Activated CD8-positive, alpha-beta memory T cell treated with anti-CD3 and anti-CD28 coated beads, Interleukin-2, amount 50 U/mL, for 48 hours (primary cell): Measurements from ENCODE around the gene DNAJB1.

Experiments used
- DNase-seq: peaks from one replicate; pipeline ENCODE4 v3.0.0-alpha.2; 2020

DNAJB1 gene

DNA sequence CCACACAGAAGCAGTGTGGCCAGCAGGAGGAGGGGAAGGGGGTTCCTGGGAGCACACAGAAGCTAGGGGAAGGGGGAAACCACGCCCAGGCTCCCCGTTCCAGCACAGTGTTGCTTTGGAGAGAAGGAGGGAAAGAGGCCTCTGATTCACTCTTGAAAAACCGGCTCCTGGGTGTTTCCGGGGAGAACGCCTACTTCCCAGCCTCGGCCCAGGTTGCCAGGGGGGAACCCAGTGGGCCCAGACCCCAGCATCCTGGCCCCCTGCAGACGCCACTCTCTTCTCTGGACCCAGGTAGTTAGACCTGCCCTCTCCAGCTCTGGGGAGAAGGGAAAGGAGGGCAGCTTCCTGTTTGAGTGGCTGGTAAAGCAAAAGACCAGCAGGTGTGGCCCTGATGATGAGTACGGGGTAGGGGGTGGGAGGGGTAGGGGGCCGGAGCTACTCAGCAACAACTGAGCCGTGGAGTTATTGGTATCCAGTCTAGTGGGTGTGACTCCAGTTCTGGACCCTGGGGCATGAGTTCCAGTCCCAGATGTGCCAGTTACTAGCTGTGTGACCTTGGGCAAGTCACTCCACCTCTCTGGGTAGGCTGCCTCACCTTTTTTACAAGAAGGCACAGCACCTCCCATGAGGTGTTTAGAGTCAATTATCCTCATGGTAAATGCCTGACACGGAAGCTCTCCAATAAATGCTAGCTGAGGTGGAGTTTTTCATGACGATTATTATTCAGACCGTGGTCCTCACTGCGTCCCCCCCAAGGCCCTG, 23.1 kb downstream of the DNAJB1 start:
- peak; percentile 53 for DNase-seq

DNA sequence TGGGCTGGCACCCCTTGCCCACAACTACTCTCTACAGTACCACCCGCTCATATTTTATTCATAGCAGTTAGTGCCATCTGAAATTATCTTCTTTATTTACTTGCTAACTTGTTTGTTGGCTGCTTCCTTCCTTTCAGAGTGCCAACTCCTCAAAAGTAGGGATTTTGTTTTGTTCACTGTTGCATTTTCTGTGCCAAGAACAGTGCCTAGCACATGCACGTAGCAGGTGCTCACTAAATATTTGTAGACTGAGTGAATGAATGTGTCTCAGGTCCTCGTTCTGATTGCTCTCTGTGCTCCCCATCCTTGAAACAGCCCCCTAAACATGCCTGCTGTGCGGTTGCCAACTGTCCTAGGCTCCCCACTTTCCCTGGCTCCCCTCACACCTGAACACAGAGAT, 23.8 kb downstream of the DNAJB1 start:
- DNase-seq = no peak

DNA sequence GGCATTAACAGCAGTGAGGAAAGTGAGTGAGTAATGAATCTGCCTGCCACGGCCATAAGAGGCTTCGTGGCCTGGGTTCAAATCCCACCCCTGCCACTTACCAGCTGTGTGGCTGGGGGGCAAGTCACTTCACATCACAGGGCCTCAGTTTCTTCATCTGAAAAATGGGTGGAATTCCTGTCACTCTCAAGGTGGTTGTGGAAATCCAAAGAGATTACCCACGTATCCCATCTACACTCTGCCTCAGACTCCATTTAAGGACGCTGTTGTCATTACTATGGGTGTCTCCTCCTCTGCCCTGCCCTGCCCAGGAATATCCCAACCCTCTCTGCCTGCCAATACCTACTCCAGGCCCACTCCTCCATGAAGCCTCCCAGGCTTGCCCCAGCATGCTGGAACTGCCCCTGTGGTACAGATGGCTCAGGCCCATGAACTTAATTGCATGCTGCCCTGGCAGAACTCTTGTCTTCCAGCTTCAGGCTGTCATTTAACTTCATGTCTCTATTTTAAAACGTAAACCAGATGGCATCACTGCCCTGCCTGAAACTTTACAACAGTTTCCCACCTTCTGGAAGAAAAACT, 25.4 kb downstream of the DNAJB1 start:
- no peak for DNase-seq

DNA sequence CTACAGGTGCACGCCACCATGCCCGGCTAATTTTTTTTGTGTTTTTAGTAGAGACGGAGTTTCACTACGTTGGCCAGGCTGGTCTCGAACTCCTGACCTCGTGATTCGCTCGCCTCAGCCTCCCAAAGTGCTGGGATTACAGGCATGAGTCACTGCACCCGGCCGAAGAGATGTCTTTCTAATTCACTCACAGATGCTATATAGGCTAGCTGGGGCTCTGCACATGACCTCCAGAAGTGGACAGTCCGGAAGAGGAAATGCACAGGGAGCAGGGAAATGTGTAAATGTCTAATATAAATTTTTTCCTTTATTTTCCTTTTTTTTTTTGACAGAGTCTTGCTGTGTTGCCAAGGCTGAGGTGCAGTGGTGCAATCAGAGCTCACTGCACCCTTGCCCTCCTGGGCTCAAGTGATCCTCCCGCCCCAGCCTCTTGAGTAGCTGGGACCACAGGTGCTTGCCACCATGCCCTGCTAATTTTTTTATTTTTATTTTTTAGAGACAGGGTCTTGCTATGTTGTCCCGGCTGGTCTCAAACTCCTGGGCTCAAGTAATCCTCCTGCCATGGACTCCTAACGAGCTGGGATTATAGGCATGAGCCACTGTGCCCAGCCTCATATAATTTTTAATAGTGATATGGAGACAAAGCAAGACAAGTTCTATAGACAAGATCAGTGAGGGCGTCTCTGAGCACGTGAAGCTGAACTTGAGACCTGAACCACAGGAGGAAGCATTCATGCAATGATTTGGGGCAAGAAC, 30.6 kb downstream of the DNAJB1 start:
- no peak for DNase-seq

DNA sequence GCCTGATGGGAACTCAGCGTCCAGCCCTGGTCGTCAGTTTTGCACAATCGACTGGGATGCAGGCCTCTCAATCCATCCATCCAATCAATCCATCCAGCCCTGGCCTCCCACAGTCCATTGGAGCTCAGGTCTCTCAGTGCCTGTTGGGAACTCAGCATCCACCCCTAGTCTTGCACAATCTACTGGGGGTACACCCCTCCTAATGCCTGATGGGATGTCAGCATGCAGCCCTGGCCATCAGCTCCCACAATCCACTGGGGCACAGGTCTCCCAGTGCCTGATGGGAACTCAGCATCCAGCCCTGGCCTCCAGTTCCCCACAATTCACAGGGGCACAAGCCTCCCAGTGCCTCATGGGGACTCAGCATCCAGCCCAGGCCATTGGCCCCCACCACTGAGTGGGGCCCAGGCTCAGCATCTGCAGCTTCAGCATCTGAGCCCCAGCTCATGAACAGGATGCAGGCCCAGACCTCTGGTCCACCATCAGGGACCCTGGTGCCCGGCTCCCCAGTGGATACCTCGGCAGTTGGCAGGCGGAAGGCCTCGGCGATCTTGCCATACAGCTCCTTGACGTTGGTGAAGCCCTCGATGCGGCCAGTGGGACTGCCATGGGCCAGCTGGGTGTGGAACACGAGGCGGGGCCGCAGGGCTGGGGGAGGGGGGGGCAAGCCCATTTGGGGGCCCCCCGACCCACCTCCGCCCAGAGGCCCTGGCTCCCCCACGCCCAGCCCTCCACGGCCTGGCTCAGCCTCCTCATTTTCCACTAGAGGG, 35.8 kb downstream of the DNAJB1 start:
- DNase-seq = no peak

DNA sequence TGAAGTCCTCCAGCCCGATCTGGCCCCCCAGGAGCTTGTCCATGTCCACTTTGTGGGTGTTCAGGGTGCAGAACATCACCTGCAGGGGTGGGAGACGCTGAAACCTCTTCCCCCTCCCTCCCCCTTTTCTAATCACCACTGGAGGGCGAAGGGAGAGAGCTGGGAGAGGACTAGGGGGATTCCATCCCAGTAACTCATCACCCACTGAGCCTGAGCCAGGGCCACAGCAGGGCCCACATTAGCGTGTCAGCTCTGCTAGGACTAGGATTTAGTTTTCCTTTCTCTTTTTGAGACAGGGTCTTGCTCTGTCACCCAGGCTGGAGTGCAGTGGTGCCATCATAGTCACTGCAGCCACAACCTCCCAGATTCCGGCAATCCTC, 37.5 kb downstream of the DNAJB1 start:
- DNase-seq = no peak

DNA sequence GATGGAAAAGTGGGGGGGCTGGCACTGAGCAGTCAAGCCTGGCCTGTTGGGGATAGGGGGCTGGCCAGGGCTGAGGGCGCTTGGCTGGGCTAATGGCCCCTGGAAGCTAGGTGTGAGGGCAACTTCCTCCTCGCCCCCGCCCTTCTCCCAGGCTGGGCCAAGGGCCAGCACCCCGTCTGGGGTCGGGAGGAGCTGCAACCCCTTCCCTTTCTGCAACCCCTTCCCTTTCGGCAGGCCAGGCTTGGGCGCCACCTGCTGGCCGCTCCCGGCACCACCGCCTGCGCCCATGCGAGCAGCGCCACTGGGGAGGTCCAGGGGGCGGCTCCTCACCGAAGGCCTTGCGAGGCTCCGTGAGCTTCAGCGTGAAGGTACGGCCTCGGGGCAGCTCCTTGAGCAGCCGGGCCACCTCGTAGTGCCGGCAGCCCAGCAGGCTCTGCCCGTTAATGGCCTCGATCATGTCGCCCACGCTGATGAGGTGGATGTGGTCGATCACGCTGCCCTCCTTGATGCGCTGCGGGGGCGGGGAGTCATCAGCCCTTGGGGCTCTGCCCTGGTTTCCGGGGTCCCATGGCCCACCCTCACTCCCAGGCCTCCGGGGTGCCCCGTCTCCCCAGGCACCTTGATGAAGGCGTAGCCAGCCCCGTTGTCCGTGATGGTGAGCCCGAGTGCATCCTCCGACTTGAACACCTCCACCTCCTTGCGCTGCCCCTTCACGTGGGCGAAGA, 38.1 kb downstream of the DNAJB1 start:
- DNase-seq = peak; percentile 96

DNA sequence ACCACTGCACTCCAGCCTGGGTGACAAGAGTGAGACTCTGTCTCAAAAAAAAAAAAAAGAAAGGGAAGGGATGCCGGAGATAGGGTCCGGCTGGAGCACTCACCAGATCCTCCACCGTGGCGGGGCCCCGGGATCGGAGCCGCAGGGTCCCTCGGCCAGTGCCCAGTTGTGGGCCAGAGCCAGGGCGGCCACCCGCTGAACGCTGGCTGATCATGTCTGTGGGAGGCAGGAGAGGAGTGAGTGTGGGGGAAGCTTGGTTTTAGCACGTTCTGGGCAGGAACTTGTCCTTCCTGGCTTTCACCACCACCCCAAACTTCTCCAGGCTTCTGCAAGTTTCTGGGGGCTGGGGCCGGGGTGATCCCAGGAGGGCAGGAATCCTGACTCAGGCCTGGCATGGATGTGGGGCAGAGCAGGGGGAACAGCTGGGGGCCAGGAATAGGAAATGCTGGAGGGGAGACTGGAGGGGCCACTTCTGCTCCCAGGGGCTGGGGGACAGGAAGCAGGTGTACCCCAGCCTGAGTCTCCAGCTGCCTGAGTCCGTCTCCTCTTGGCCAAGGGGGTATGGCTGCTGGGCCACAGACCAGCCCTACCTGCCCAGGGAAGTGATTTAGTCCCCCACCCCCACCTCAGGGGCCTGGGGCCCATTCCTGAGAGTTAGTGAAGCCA, 38.8 kb downstream of the DNAJB1 start:
- DNase-seq = no peak

DNA sequence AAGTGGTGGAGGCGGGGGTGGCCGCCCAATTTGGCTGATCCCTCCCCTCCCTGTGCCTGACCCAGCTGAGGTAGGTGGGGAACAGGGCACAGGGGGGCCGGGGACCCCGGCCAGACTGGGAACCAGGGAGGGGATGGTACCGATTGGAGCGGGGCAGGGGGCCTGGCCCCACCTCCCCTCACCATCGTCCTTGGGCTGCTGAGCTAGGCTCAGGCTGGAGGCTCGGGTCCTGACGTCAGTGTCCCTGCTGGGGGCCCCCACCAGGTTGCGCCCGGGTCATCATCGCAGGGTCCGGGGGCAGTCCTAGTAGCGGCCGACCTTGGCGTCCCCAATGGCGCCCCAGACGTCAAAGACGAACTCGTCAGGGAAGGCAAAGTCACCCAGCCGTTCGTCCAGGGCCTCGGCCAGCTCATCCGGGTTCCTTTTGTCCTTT, 40.1 kb downstream of the DNAJB1 start:
- no peak for DNase-seq

DNA sequence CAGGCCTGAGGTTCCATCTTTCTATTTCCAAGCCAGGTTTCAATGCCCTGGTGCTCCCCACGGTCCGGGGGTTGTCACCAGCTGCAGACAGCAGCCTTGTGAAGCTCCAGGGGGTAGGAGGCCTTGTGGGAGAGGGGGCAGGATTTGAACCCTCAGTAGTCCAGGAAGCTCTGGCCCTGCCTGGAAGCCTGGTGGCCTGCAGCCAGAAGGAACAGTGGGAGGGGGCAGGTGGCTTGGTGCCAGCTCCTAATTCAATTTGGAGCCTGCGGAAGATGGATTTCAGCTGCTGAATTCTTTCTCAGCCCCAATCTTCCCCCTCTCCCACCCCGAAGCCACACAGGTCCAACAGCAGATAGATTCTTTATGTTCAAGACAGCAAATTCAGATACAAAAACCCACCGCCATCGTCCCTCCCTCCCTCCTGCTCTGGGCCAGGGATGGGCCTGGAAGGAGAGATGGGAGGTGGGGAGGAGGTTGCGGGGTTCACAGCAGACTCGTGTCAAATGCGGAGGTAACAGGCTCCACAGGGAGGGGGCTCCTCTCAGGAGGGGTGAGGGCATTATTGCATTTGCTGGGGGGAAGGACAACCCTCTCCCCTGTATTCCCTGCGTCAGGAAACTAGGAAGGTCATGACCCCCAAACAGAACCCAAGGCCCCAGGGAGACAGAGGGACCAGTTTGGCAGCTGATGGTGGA, 40.6 kb downstream of the DNAJB1 start:
- DNase-seq = no peak

DNA sequence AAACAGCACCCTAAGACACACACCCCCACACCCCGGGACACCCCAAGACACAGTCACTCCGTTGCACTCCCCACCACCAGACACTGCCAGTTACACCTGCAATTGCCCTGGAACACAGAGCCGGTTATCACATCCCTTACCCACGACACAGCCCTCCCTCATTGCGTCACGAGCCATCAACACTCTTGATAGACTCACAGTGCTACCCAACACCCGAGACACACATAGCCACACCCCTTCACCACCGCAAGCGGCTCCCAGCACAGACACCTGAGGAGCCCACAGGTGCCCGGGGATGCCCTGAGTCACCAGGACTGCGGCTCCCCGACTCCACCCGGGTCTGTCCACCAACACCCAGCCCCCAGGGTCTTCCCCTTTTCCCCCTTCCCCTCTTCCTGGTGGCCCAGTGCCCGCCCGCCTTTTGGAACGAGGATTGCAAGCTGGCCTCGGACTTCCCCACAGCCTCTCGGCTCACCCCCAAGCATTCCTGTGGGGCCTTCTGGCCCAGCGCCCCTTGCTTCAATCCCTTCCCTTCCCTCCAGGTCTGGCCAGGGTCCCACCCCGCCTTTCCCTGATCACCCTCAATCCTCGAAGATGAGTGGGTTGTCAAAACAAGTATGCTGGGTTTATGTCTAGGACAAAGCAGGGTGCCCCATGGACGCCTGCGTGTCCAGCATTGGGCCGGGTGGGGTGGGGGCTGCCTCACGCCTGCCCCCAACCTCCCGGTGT, 41.4 kb downstream of the DNAJB1 start:
- DNase-seq = no peak

DNA sequence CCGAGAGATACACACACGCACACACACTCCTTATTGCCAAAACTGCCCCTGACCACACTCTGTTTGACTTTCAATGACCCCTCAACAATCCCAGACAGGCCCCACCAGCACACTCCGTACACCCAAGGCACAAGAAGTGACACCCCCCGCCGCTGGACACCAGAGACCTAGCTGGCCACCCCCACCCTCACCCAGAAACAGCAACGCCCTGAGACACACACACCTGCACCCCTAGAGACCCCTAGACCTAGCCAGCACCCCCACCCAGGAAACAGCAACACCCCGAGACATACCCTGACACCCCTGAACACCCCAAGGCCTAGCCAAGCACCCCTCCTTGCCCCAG, 41.9 kb downstream of the DNAJB1 start:
- DNase-seq = no peak

DNA sequence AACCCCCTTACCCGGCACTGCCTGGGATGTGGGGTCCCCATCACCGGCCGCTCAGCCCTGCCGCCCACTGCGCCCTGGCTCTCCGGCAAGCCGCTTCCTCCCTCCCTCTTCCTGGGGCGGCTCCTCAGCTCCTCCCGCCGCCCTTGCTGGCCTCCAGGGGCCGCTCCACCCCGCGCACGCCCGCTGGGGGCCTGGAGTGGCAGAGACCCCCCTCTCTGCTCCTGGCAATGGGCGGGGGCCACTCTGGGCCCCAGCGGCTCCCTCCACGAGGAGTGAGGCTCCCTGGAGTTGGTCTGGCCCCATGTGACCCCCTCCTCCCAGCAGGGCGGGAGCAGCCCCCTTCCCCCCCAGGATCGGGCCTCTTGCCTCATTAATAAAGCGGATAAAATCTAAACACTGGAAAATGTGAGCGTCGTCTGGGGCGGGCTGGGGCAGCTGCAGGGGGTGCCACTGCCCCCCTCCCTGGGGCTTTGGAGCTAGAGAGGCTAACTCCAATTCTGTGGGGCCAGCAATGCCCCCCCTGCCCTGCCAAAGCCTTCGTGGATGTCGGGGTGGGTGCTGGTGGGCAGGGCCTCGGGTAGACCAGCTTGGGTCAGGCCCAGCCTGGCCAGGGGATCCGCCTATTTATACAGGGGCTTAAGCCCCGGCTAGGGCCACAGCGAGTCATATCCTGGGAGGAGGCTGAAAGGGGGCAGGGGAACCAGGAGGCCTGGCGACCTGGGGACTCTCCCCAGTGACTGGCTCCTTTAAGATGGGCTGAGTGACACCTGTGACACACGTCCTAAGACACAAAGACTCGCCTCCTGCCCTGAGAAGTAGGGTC, 42.7 kb downstream of the DNAJB1 start, which contains the start of gene PTGER1:
Gene PTGER1 (minus strand): TSS at position 104 of the 823 bp plus-strand sequence. CDS start 1,034 bp downstream, outside the sequence.
- peak; percentile 74 for DNase-seq

DNA sequence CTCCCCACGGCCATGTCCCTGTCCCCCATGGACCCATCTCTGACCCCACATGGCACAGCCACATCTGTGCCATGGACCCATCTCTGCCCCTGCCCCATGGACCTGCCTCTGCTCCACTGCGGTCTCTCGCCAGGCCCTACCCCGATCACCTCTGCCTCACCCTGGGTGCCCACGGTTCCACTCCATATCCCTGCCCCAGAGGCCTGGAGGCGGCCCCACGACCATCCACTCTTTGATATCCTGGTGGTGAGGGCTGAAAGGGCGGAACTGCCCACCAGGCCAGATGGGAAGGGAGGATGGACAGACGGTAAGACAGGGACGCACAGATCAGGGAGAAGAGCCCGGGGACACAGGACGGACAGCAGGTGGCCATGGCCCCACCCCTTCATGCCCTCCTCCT, 43.4 kb downstream of the DNAJB1 start:
- no peak for DNase-seq

DNA sequence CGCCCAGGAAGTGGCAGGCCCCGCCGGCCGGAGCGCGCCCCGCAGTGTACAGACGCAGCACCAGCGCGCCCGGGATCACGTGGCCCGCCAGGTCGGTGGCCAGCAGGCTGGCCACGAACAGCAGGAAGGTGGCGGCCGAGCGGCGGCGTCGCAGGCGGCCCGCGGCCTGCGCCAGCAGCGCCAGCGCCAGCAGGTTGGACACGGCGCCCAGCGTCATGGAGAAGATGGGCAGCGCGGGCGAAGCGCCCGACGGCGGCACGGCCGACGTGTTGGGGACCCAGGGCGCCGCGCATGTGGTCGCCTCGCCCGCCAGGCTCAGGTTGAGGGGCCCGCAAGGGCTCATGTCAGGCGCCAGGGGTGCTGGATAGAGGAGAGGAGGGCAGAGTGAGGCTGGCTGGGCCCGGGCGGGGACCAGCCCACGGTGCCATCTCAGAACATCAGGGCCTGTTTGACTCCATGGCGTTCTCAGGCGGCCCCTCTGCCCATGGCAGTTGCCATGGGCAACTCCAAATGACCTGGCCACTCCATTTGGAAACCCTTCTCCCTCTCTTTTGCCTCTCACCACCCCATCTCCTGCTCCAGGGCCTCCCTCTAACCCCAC, 44.1 kb downstream of the DNAJB1 start:
- no peak for DNase-seq

DNA sequence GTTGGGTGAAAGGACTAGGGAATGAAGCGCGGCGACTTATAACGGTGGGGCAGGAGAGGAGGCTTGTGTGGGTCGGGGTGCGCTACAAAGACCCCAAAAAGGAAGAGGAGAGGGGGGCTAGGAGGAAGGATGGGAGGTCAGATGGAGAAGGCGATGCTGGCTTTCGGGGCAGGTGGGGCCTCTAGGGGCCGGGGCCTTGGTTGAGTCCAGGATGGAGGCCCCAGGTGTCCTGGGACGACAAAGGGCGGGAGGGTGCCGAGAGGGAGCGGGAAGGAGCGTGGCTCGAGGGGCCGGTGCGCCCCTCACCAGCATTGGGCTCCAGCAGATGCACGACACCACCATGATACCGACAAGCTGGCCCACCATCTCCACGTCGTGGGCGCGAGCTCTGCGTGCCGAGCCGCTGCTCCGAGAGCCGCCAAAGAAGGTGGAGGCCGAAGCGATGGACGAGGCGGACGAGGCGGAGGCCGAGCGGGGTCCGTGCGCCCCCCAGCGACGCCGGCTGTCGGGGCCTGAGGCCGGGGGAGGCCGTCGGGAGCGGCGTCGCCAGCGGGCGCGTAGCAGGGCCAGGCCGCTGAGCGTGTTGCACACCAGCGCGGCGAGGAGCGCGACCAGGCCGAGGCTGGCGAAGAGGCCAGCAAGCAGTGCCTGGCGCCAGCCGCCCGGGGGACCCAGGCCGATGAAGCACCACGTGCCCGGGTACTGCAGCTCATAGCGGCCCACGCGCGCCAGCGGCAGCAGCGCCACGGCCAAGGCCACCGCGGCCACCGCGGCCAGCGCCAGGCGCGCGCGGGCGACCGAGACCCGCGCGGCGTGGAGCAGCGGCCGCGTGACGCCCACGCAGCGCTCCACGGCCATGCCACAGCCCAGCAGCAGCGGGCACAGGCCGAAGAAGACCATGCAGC, 44.9 kb downstream of the DNAJB1 start:
- no peak for DNase-seq

DNA sequence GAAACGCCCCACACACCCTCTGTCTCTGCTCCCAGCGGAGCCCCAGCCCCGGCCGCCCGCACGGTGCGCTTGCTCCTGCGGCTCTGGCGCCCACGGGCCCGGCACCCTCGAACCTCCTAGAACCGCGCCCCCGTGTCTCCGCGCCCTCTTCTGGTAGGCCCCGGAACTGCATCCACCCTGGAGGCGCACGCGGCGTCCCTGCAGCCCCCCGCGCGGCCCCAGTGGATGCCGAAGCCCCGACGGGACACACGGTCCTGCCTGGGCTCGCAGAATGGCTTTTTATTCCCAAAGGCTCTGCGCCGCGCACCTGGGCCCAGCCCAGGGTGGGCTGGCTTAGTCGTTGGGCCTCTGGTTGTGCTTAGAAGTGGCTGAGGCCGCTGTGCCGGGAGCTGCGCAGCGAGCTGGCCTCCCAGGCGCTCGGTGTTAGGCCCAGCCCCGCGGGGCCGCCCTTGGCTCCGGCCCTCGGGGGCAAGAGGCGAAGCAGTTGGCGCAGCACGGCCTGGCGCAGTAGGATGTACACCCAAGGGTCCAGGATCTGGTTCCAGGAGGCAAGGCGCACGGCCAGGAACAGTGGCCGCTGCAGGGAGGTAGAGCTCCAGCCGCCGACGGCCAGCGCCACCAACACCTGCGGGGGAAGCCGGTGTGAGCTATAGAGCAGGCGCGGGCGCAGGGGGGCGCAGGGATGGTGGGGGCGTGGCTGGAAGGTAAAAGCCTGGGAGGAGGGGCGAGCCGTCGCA, 45.8 kb downstream of the DNAJB1 start:
- peak; percentile 100 for DNase-seq
